Ishikawa (cell line): ENCODE results near the gene MED12L.

Experiments
- CEBPB ChIP-seq: IDR thresholded peaks from 2 replicates; pipeline ENCODE4 v1.6.1; 2012
- CREB1 ChIP-seq: IDR thresholded peaks from 2 replicates; pipeline ENCODE4 v1.6.1; 2012; ENCODE audit warnings: low read depth
- EGR1 ChIP-seq: IDR thresholded peaks from 2 replicates; pipeline ENCODE4 v1.6.1; 2012
- EP300 ChIP-seq: IDR thresholded peaks from 2 replicates; pipeline ENCODE4 v1.6.1; 2012; ENCODE audit warnings: borderline replicate concordance
- FOXM1 ChIP-seq: IDR thresholded peaks from 2 replicates; pipeline ENCODE4 v1.6.1; 2012; ENCODE audit warnings: low read depth, borderline replicate concordance
- NFIC ChIP-seq: IDR thresholded peaks from 2 replicates; pipeline ENCODE4 v1.6.1; 2012
- RAD21 ChIP-seq: IDR thresholded peaks from 2 replicates; pipeline ENCODE4 v1.6.1; 2012; ENCODE audit warnings: low read depth
- TAF1 ChIP-seq: IDR thresholded peaks from 2 replicates; pipeline ENCODE4 v1.6.1; 2012; ENCODE audit warnings: low read depth, mild to moderate bottlenecking
- TCF12 ChIP-seq: IDR thresholded peaks from 2 replicates; pipeline ENCODE4 v1.6.1; 2012; ENCODE audit warnings: low read depth
- TEAD4 ChIP-seq: IDR thresholded peaks from 2 replicates; pipeline ENCODE4 v1.6.1; 2012
- YY1 ChIP-seq: IDR thresholded peaks from 2 replicates; pipeline ENCODE4 v1.6.1; 2012; ENCODE audit warnings: low read depth
- ZBTB7A ChIP-seq: IDR thresholded peaks from 2 replicates; pipeline ENCODE4 v1.6.1; 2012; ENCODE audit warnings: low read depth
- TF ChIP-seq, protein P1 (sequence below): IDR thresholded peaks from 2 replicates; pipeline ENCODE4 v1.6.1; 2012
- TF ChIP-seq, protein P2 (sequence below): IDR thresholded peaks from 2 replicates; pipeline ENCODE4 v1.6.1; 2012
- TF ChIP-seq, protein P3 (sequence below): IDR thresholded peaks from 2 replicates; pipeline ENCODE4 v1.6.1; 2012; ENCODE audit warnings: low read depth, mild to moderate bottlenecking

Gene MED12L

DNA sequence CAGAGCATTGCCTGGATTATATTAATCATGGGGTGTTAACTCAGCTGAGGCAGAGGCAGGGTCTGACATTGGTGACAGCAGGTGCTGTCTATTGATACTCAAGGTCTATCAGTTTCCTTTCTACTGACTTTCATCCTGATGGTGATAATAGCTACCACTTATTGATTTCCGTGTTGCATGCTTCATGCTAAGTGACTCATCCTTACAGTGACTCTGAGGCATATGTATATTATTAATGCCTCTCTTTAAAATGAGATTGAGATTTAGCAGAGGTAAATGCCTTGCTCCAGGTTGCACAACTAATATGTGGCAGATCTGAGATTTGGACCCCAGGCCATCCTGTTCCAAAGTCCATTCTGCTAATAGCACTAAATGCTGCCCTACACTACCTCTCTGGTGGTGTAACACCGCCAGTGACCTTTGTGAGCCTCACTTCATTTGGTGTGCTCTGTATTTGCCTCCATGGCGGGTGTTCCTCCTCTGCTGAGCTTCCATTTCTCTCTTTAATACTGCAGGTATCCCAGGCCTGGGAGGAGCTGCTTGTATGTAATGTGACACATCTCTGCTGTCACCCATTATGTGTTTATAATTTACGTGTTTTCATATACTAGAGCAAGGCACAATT is 67.1 kb downstream of the MED12L start:
- no peak for TF ChIP-seq EP300
- TF ChIP-seq, protein P1, sequence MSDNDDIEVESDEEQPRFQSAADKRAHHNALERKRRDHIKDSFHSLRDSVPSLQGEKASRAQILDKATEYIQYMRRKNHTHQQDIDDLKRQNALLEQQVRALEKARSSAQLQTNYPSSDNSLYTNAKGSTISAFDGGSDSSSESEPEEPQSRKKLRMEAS: no peak
- no peak for TF ChIP-seq TCF12

DNA sequence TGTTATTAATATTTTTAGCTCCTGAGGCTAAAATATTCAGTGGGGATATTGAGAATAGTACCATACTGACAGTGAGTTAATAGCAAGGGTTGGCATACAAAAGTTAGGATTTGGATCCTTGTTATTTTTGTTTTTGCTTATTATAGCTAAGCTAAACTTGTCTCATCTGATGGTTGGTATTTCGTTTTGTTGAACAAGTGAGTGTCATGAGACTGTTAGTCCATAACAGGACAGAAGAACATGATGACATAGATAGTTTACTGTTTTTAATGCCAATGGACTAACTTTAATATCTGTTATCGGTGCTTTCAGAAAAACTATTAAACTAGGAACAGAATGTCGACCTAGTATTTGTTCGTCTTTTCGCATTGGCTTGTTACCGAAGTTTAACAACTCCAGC is 69.1 kb downstream of the MED12L start:
- TF ChIP-seq, protein P2, sequence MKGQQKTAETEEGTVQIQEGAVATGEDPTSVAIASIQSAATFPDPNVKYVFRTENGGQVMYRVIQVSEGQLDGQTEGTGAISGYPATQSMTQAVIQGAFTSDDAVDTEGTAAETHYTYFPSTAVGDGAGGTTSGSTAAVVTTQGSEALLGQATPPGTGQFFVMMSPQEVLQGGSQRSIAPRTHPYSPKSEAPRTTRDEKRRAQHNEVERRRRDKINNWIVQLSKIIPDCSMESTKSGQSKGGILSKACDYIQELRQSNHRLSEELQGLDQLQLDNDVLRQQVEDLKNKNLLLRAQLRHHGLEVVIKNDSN: no peak
- no peak for TF ChIP-seq ZBTB7A
- TF ChIP-seq RAD21: no peak
- TF ChIP-seq, protein P1: no peak
- no peak for TF ChIP-seq EP300
- TF ChIP-seq YY1: no peak
- TF ChIP-seq, protein P3, sequence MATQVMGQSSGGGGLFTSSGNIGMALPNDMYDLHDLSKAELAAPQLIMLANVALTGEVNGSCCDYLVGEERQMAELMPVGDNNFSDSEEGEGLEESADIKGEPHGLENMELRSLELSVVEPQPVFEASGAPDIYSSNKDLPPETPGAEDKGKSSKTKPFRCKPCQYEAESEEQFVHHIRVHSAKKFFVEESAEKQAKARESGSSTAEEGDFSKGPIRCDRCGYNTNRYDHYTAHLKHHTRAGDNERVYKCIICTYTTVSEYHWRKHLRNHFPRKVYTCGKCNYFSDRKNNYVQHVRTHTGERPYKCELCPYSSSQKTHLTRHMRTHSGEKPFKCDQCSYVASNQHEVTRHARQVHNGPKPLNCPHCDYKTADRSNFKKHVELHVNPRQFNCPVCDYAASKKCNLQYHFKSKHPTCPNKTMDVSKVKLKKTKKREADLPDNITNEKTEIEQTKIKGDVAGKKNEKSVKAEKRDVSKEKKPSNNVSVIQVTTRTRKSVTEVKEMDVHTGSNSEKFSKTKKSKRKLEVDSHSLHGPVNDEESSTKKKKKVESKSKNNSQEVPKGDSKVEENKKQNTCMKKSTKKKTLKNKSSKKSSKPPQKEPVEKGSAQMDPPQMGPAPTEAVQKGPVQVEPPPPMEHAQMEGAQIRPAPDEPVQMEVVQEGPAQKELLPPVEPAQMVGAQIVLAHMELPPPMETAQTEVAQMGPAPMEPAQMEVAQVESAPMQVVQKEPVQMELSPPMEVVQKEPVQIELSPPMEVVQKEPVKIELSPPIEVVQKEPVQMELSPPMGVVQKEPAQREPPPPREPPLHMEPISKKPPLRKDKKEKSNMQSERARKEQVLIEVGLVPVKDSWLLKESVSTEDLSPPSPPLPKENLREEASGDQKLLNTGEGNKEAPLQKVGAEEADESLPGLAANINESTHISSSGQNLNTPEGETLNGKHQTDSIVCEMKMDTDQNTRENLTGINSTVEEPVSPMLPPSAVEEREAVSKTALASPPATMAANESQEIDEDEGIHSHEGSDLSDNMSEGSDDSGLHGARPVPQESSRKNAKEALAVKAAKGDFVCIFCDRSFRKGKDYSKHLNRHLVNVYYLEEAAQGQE: no peak
- TF ChIP-seq TAF1: no peak
- TF ChIP-seq CEBPB: no peak
- TF ChIP-seq EGR1: no peak
- TF ChIP-seq TEAD4: no peak
- TF ChIP-seq NFIC: no peak
- no peak for TF ChIP-seq CREB1
- TF ChIP-seq FOXM1: no peak
- no peak for TF ChIP-seq TCF12

DNA sequence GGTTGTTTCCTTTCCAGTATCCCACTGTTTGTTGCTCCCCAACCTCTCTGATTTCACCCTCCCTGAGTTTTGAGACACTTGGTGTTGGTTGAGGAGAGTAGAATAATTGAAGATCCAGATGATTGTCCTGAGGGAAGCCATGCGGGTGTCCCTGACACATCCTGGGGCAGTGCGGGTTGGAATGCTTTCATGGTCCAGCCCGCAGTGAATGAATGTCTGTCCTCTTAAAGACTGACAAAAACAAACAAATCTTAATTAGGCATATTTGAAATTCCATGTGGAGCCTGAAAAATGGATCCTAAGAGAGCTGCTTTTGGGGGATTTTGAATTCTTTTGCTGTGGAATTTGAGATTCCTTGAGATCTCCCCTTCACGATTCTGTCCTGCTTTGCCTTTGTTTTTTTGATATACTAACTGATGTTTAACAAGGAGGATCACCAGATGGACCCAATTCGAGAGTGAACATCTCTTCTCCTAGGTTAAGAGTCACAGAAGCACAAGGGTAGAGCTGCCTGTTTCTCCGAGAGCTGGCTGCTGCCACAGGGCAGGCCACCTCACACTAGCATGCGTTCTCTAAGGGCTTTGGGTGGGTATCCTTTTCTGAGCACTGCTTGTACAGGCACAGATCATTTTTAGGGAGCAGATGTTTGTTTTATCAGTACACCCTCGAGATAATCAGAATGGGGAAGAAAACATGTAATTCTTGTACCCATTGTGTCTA is 70.1 kb downstream of the MED12L start:
- TF ChIP-seq, protein P2: no peak
- no peak for TF ChIP-seq ZBTB7A

DNA sequence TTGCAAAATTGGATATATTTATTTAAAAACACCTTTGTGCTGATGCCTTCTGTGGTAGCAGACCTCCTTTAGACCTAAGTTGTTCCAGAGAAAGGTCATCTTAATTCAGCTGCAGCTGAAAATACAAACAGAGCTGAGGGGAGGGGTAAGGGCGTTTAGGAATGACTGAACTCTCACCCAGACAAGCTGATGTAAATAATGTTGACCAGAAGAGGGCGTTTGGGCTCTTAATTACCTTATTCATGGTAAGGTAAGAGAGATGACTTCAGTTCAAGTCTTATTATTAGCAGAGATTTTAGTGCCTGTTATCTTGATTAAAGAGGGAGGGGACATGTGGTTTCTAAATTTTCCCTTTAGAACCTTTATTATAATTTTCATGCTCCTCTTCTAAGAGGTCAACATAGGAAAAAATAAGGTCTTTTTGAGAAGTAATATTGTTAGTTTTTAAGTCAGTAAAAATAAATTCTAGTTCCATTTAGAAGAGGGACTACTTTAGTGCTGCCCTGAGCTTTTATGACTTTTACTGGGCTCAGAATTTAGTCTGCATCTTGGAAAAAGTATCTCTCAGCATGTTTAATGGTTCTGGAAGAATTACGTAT is 71.3 kb downstream of the MED12L start:
- TF ChIP-seq ZBTB7A: no peak

DNA sequence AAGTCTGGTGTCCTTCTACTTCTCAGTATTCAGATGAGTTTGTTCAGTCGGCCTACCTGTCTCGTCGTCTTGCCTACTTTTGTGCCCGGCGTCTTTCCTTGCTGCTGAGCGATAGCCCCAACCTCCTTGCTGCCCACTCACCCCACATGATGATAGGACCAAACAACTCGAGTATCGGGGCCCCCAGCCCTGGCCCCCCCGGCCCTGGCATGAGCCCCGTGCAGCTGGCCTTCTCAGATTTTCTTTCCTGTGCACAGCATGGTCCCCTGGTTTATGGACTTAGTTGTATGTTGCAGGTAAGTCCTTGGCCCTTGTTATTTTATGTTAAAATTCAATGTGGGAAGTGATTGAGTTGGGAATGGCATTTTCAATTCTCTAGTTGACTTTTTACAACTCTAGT is 74.3 kb downstream of the MED12L start:
- TF ChIP-seq EP300 (no peak), YY1 (no peak), NFIC (no peak), CEBPB (no peak), ZBTB7A (no peak), TAF1 (no peak), FOXM1 (no peak), EGR1 (no peak)
- TF ChIP-seq, protein P2: no peak
- TF ChIP-seq, protein P1: no peak
- TF ChIP-seq, protein P3: no peak

DNA sequence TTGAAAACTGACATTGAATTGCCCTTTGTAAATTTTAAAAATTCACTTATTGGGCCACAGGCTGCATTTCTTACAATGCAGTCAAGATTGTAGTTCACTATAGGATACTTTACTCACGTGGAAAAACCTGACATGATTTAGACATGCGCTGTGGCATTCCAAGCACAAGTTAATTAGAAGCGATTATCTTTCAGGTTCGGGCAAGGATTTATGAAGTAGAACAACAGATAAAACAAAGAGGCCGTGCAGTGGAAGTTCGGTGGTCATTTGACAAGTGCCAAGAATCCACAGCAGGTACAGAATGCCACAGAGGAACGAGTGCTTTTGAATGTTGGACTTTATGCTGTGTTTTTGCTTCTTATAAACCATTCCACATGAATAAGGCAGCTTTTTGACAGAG is 79.8 kb downstream of the MED12L start:
- TF ChIP-seq, protein P3: no peak
- TF ChIP-seq CREB1 (no peak), RAD21 (no peak), TEAD4 (no peak), NFIC (no peak)
